ENCODE measurements around the gene OR1E2.
"Not testable (repeated sequence)": the region's sequence is repeated elsewhere in the genome, so short reads cannot be mapped to it uniquely, and the experiment has no call there.

The OR1E2 gene

GRCh38 chr17:3433741-3434140 lies at the start of gene OR1E2:
Gene OR1E2 (minus strand): TSS chr17:3433841. CDS start chr17:3433841, 0 bp downstream.
- no peak for DNase-seq

GRCh38 chr17:3482852-3483251 lies 49.2 kb upstream of the OR1E2 start:
- no peak for DNase-seq

- no peak for DNase-seq
These were observed 46.3 kb upstream of the OR1E2 start for GRCh38 chr17:3479988-3480387.

- DNase-seq: no peak
These were observed 42.4 kb upstream of the OR1E2 start, which contains the start of gene ASPA for GRCh38 chr17:3475812-3476610. Gene ASPA (plus strand): TSS chr17:3475997. CDS start chr17:3476160, 163 bp downstream.

GRCh38 chr17:3475251-3475685 lies 41.6 kb upstream of the OR1E2 start:
- no peak for DNase-seq

- DNase-seq: no peak
These were observed 40.6 kb upstream of the OR1E2 start for GRCh38 chr17:3474212-3474611.

GRCh38 chr17:3472137-3472536 lies 38.5 kb upstream of the OR1E2 start:
- no peak for DNase-seq

GRCh38 chr17:3471599-3471998 lies 38.0 kb upstream of the OR1E2 start, which contains the start of gene SPATA22:
Gene SPATA22 (minus strand): TSS chr17:3471819. CDS start chr17:3469325, 2,494 bp downstream.
- DNase-seq: no peak

GRCh38 chr17:3469529-3469928 lies 35.9 kb upstream of the OR1E2 start:
- no peak for DNase-seq

GRCh38 chr17:3466355-3466754 lies 32.7 kb upstream of the OR1E2 start:
- DNase-seq: not testable (repeated sequence)

- DNase-seq: no peak
These were observed 14.5 kb upstream of the OR1E2 start for GRCh38 chr17:3448059-3448665.

- DNase-seq: no peak
These were observed 14.0 kb upstream of the OR1E2 start for GRCh38 chr17:3447625-3448024.

GRCh38 chr17:3440451-3440850 lies 6.8 kb upstream of the OR1E2 start:
- DNase-seq: no peak

GRCh38 chr17:3438368-3438767 lies 4.7 kb upstream of the OR1E2 start:
- no peak for DNase-seq

- not testable (repeated sequence) for DNase-seq
These were observed 426 bp downstream of the OR1E2 start for GRCh38 chr17:3433215-3433614.

GRCh38 chr17:3418222-3418621 lies 15.4 kb downstream of the OR1E2 start:
- no peak for DNase-seq

GRCh38 chr17:3415610-3416009 lies 18.0 kb downstream of the OR1E2 start:
- DNase-seq: no peak

- not testable (repeated sequence) for DNase-seq
These were observed 21.4 kb downstream of the OR1E2 start for GRCh38 chr17:3412216-3412615.

GRCh38 chr17:3411070-3411469 lies 22.6 kb downstream of the OR1E2 start, which contains the start of gene OR3A3:
Gene OR3A3 (plus strand): TSS chr17:3411370.
- DNase-seq: no peak

GRCh38 chr17:3403856-3404255 lies 29.8 kb downstream of the OR1E2 start:
- not testable (repeated sequence) for DNase-seq

- no peak for DNase-seq
These were observed 31.9 kb downstream of the OR1E2 start for GRCh38 chr17:3401786-3402185.

- no peak for DNase-seq
These were observed 33.6 kb downstream of the OR1E2 start for GRCh38 chr17:3400055-3400454.

- DNase-seq: no peak
These were observed 35.3 kb downstream of the OR1E2 start, which contains the start of gene OR1E1 for GRCh38 chr17:3398310-3398709. Gene OR1E1 (minus strand): TSS chr17:3398410. CDS start chr17:3398410, 0 bp downstream.

- not testable (repeated sequence) for DNase-seq
These were observed 35.8 kb downstream of the OR1E2 start for GRCh38 chr17:3397801-3398200.

Measured in right forelimb (tissue), 1 donor.